ENCODE data around the gene TP53AIP1. TPM values are rescaled to one million over a fixed set of nuclear protein-coding genes. Genes with fewer than 3 reads are reported as not detected.

Gene TP53AIP1
- total RNA-seq, 1 experiment from 2014 or later, result not detected

DNA sequence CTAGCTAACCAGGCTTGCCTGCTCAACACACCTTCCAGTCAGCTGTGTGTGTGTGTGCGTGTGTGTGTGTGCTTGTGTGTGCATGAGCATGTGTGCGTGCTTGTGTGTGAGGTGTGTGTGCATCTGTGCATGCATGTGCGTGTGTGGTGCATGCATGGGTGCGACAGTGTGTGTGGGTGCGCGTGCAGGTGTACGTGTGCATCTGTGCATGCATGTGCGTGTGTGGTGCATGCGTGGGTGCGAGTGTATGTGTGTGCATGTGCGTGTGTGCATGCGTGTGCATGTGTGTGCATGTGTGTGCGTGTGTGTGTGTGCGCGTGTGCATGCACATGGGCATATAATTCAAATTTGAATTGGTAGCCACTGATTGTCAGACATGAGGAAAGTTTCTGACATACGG lies 10.5 kb upstream of the TP53AIP1 start:
- Histone ChIP-seq H3K27ac (ENCODE audit: low read length) (no peak overlapping the region), H2AFZ (ENCODE audit: low read length) (no peak overlapping the region), H3K9ac (ENCODE audit: low read length) (no peak overlapping the region), H3K9me3 (ENCODE audit: low read length) (no peaks in the 10 kb centered on the region), H4K20me1 (ENCODE audit: insufficient read depth, low read depth, low read length) (no peaks in the 10 kb centered on the region), H3K4me2 (ENCODE audit: low read depth, low read length, poor library complexity, severe bottlenecking) (no peak overlapping the region), H3K4me1 (ENCODE audit: low read length) (no peaks in the 10 kb centered on the region), H3K27me3 (ENCODE audit: low read length) (no peaks in the 10 kb centered on the region), H3K79me2 (ENCODE audit: low read length) (no peaks in the 10 kb centered on the region), H3K4me3 (ENCODE audit: low read length) (no peak overlapping the region), H3K9me2 (replicated peaks; ENCODE audit: insufficient read depth, low read length) (no peaks in the 10 kb centered on the region), H3K36me3 (ENCODE audit: insufficient read depth, low read length) (no peaks in the 10 kb centered on the region)
- no peak for DNase-seq

DNA sequence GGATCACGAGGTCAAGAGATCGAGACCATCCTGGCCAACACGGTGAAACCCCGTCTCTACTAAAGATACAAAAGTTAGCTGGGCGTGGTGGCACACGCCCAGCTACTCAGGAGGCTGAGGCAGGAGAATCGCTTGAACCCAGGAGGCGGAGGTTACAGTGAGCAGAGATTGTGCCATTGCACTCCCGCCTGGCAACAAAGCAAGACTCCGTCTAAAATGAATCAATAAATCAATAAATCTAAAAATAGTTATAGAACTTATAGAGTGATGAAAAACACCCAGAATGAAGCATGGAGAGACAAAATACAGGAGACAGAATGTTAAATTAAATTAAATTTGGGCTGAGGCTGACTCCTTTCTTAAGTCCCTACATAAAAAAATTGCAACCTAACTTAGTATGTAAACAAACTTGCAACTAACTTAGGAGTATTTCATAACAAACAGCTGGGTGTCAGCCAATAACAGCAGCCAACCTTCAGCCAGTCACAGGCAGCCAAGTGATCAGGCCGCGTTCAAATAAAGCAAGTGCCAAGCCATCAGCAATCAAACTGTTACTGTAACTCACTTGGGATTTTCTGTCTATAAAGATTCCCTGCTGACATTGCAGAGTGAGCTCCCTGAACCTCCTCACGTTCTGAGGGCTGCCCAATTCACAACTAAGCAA lies 7.3 kb upstream of the TP53AIP1 start:
- H3K9ac ChIP-seq (ENCODE audit: low read length), result no peak overlapping the region
- no peak for DNase-seq
- no peaks in the 10 kb centered on the region for H3K27me3 ChIP-seq (ENCODE audit: low read length)
- H3K27ac ChIP-seq (ENCODE audit: low read length), result no peak overlapping the region
- no peaks in the 10 kb centered on the region for H3K4me1 ChIP-seq (ENCODE audit: low read length)
- H3K9me2 ChIP-seq (replicated peaks; ENCODE audit: insufficient read depth, low read length), result no peaks in the 10 kb centered on the region
- no peak overlapping the region for H3K4me3 ChIP-seq (ENCODE audit: low read length)
- H3K79me2 ChIP-seq (ENCODE audit: low read length), result no peaks in the 10 kb centered on the region
- no peak overlapping the region for H2AFZ ChIP-seq (ENCODE audit: low read length)
- H3K36me3 ChIP-seq (ENCODE audit: insufficient read depth, low read length), result no peaks in the 10 kb centered on the region
- no peaks in the 10 kb centered on the region for H4K20me1 ChIP-seq (ENCODE audit: insufficient read depth, low read depth, low read length)
- H3K4me2 ChIP-seq (ENCODE audit: low read depth, low read length, poor library complexity, severe bottlenecking), result no peak overlapping the region
- H3K9me3 ChIP-seq (ENCODE audit: low read length), result no peaks in the 10 kb centered on the region

DNA sequence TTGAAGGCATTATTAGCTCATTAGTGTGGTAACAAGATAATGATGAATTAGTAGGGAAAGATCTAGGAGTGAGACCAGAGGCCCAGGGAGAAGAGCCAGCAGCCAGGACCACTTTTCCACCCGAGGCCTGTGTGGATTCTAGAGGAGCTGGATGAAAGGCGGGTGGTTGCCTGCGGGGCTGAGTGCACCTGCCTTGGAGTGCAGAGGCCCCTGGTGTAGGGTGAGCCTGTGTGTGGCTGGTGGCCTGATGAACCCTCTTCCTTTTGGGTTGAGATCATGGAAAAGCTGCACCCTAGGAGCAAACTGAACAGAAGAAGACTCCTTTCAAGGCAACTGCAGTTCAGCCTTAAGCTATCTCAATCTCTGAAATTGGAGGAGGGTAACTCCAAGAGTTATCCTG lies 5.9 kb upstream of the TP53AIP1 start:
- H3K36me3 ChIP-seq (ENCODE audit: insufficient read depth, low read length), result no peaks in the 10 kb centered on the region
- H3K79me2 ChIP-seq (ENCODE audit: low read length), result no peaks in the 10 kb centered on the region
- H3K4me2 ChIP-seq (ENCODE audit: low read depth, low read length, poor library complexity, severe bottlenecking), result no peak overlapping the region
- no peak overlapping the region for H2AFZ ChIP-seq (ENCODE audit: low read length)
- no peaks in the 10 kb centered on the region for H3K9me3 ChIP-seq (ENCODE audit: low read length)
- no peaks in the 10 kb centered on the region for H4K20me1 ChIP-seq (ENCODE audit: insufficient read depth, low read depth, low read length)
- no peak overlapping the region for H3K9ac ChIP-seq (ENCODE audit: low read length)
- H3K4me3 ChIP-seq (ENCODE audit: low read length), result no peak overlapping the region
- H3K27me3 ChIP-seq (ENCODE audit: low read length), result no peaks in the 10 kb centered on the region
- no peak for DNase-seq
- no peak overlapping the region for H3K27ac ChIP-seq (ENCODE audit: low read length)
- H3K4me1 ChIP-seq (ENCODE audit: low read length), result no peaks in the 10 kb centered on the region
- H3K9me2 ChIP-seq (replicated peaks; ENCODE audit: insufficient read depth, low read length), result no peaks in the 10 kb centered on the region

DNA sequence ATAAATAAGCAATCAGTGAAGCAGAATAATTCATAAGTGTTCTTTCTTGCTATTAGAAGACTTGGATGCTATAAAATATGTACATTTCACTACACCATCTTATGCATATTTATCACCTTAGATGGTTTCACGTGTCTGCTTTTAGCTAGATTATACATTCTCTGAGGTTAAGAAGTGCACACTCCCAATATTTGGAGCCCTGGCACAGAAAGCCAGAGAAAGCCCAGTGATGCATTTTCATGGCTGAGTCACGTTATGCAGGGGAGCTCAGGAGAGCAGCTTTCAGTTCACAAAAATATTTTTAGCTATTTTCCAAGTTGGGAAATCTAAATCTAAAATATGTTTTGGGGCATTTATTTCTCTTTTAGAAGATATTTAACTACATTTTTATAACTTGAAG lies 5.1 kb upstream of the TP53AIP1 start:
- Histone ChIP-seq H3K79me2 (ENCODE audit: low read length) (no peaks in the 10 kb centered on the region), H3K9me3 (ENCODE audit: low read length) (no peaks in the 10 kb centered on the region)

DNA sequence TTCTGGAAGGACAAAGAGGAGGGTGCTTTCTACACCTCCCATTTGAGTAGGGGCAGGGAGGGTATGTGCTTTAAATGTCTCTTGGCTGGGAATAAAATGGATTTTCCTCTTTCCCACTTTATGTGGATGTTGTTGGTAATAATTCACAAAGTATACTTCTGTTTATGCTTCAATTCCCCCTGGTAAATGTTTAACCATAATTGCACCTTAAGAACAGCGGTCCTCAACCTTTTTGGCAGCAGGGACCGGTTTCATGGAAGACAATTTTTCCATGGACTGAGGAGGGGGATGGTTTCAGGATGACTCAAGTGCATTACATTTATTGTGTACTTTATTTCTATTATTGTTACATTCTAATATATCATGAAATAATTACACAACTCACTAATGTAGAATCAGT lies 4.0 kb upstream of the TP53AIP1 start:
- no peak for DNase-seq
- H4K20me1 ChIP-seq (ENCODE audit: insufficient read depth, low read depth, low read length), result no peaks in the 10 kb centered on the region
- no peak overlapping the region for H2AFZ ChIP-seq (ENCODE audit: low read length)
- no peaks in the 10 kb centered on the region for H3K4me1 ChIP-seq (ENCODE audit: low read length)
- no peak overlapping the region for H3K4me2 ChIP-seq (ENCODE audit: low read depth, low read length, poor library complexity, severe bottlenecking)
- H3K27me3 ChIP-seq (ENCODE audit: low read length), result no peaks in the 10 kb centered on the region
- no peak overlapping the region for H3K9ac ChIP-seq (ENCODE audit: low read length)
- H3K36me3 ChIP-seq (ENCODE audit: insufficient read depth, low read length), result no peaks in the 10 kb centered on the region
- H3K27ac ChIP-seq (ENCODE audit: low read length), result no peak overlapping the region
- H3K9me2 ChIP-seq (replicated peaks; ENCODE audit: insufficient read depth, low read length), result no peaks in the 10 kb centered on the region
- H3K4me3 ChIP-seq (ENCODE audit: low read length), result no peak overlapping the region
- no peaks in the 10 kb centered on the region for H3K79me2 ChIP-seq (ENCODE audit: low read length)
- no peaks in the 10 kb centered on the region for H3K9me3 ChIP-seq (ENCODE audit: low read length)

More for the DNA sequence above, 5.1 kb upstream of the TP53AIP1 start:
- no peak for DNase-seq
- no peak overlapping the region for H3K4me2 ChIP-seq (ENCODE audit: low read depth, low read length, poor library complexity, severe bottlenecking)
- H3K4me1 ChIP-seq (ENCODE audit: low read length), result no peaks in the 10 kb centered on the region
- H2AFZ ChIP-seq (ENCODE audit: low read length), result no peak overlapping the region
- no peak overlapping the region for H3K27ac ChIP-seq (ENCODE audit: low read length)
- H3K9ac ChIP-seq (ENCODE audit: low read length), result no peak overlapping the region
- H4K20me1 ChIP-seq (ENCODE audit: insufficient read depth, low read depth, low read length), result no peaks in the 10 kb centered on the region
- H3K27me3 ChIP-seq (ENCODE audit: low read length), result no peaks in the 10 kb centered on the region
- no peaks in the 10 kb centered on the region for H3K36me3 ChIP-seq (ENCODE audit: insufficient read depth, low read length)
- H3K4me3 ChIP-seq (ENCODE audit: low read length), result no peak overlapping the region
- no peaks in the 10 kb centered on the region for H3K9me2 ChIP-seq (replicated peaks; ENCODE audit: insufficient read depth, low read length)

DNA sequence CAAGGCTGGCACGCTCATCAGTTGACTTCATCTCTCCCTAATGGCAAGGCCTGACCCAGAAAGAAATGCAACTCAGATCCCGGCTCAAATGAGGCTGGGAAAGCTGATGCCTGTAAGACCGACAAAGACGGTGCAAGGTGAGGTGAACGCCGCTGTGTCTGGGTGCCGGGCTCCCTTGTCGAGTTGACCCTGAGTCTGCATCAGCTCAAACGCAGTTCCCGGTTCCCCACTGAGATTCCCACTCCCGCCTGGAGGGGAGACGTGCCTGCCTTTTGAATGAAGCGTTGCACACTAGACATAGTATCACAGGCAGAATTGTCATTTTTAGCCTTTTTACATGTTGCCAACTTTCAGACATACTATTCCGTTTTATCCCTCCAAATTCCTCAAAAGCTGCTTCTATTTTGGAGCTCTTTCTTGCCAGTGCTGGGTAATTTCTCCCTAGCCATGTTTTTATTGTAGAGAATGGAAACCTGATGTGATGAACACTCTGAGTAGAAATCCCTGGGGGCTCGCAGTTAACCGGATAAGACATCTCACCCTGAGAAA lies 831 bp upstream of the TP53AIP1 start:
- Histone ChIP-seq H3K4me1 (ENCODE audit: low read length) (no peaks in the 10 kb centered on the region), H3K9ac (ENCODE audit: low read length) (no peak overlapping the region), H3K79me2 (ENCODE audit: low read length) (no peaks in the 10 kb centered on the region), H3K36me3 (ENCODE audit: insufficient read depth, low read length) (no peaks in the 10 kb centered on the region), H3K4me2 (ENCODE audit: low read depth, low read length, poor library complexity, severe bottlenecking) (no peak overlapping the region), H4K20me1 (ENCODE audit: insufficient read depth, low read depth, low read length) (no peaks in the 10 kb centered on the region), H3K9me2 (replicated peaks; ENCODE audit: insufficient read depth, low read length) (no peaks in the 10 kb centered on the region), H3K9me3 (ENCODE audit: low read length) (no peaks in the 10 kb centered on the region), H3K4me3 (ENCODE audit: low read length) (no peak overlapping the region), H2AFZ (ENCODE audit: low read length) (no peak overlapping the region), H3K27me3 (ENCODE audit: low read length) (no peaks in the 10 kb centered on the region), H3K27ac (ENCODE audit: low read length) (no peak overlapping the region)
- DNase-seq, result no peak

DNA sequence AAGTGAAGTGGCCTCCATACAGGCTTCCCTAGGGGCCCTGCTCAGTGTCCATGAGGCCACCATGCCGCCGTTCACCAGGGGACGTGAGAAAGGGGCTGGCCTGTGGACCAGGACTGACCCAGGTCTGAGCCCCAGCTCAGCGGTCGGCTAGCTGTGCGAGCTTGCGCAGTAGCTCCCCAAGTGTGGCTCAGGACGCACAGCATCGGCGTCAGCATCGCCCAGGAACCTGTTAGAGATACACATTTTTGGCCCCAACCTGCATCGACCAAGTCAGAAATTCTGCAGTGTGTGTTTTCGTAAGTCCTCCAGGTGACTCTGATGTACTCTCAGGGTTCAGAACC lies 429 bp downstream of the TP53AIP1 start:
- no peak overlapping the region for H2AFZ ChIP-seq (ENCODE audit: low read length)
- H3K9me3 ChIP-seq (ENCODE audit: low read length), result no peaks in the 10 kb centered on the region
- no peaks in the 10 kb centered on the region for H3K79me2 ChIP-seq (ENCODE audit: low read length)
- H3K4me3 ChIP-seq (ENCODE audit: low read length), result no peak overlapping the region
- no peak overlapping the region for H3K4me2 ChIP-seq (ENCODE audit: low read depth, low read length, poor library complexity, severe bottlenecking)
- no peaks in the 10 kb centered on the region for H3K36me3 ChIP-seq (ENCODE audit: insufficient read depth, low read length)
- H4K20me1 ChIP-seq (ENCODE audit: insufficient read depth, low read depth, low read length), result no peaks in the 10 kb centered on the region
- H3K9me2 ChIP-seq (replicated peaks; ENCODE audit: insufficient read depth, low read length), result no peaks in the 10 kb centered on the region
- H3K4me1 ChIP-seq (ENCODE audit: low read length), result no peaks in the 10 kb centered on the region
- no peak overlapping the region for H3K9ac ChIP-seq (ENCODE audit: low read length)
- DNase-seq, result no peak
- H3K27me3 ChIP-seq (ENCODE audit: low read length), result no peaks in the 10 kb centered on the region
- H3K27ac ChIP-seq (ENCODE audit: low read length), result no peak overlapping the region

DNA sequence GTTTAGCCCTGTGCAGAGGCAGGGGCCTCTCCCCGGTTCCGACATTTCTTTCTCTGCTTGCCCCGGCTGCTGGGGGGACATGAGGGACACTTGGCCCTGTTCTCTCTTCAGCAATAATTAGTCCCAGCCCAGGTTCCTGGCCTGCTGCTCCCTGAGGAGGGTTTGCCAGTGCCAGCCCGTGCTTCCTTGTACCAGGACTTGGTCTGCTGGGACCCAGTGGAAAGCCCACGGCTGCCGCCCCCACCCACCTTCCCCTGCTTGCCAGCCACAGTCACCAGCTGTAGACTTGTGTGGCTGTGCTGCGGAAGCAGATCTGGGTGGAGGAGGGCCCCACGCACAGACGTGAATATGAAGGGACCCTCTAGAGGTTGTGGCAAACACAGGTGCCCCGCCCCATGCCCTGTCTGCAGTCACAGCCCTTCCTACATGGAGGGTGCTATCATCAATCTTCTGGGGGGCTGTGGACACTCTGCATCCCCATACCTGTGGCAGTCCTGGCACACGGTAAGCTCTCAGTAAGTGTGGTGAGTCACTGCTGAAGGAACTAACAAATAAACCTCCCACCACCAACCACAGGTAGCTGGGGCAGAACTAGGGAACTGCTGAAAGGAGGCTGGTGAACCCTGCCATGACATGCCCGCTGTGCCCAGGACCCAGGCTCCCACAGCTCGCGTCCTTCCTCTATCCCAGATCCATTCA lies 949 bp downstream of the TP53AIP1 start:
- Histone ChIP-seq H3K4me1 (ENCODE audit: low read length) (no peaks in the 10 kb centered on the region), H2AFZ (ENCODE audit: low read length) (no peak overlapping the region), H3K9me2 (replicated peaks; ENCODE audit: insufficient read depth, low read length) (no peaks in the 10 kb centered on the region), H3K4me2 (ENCODE audit: low read depth, low read length, poor library complexity, severe bottlenecking) (no peak overlapping the region), H3K9ac (ENCODE audit: low read length) (no peak overlapping the region), H3K27me3 (ENCODE audit: low read length) (no peaks in the 10 kb centered on the region), H3K4me3 (ENCODE audit: low read length) (no peak overlapping the region), H3K79me2 (ENCODE audit: low read length) (no peaks in the 10 kb centered on the region), H3K27ac (ENCODE audit: low read length) (no peak overlapping the region), H3K9me3 (ENCODE audit: low read length) (no peaks in the 10 kb centered on the region), H3K36me3 (ENCODE audit: insufficient read depth, low read length) (no peaks in the 10 kb centered on the region), H4K20me1 (ENCODE audit: insufficient read depth, low read depth, low read length) (no peaks in the 10 kb centered on the region)
- no peak for DNase-seq
